Loucy (cell line): ENCODE measurements around the gene CMKLR1.

Experiments
- H2AFZ ChIP-seq: fragments of 200-600 bp; sonication (generic); 2 replicates; pipeline ENCODE4 v1.6.0; 2016; ENCODE audit warnings: antibody characterized with exemption, mild to moderate bottlenecking, low read length, moderate library complexity
- H3F3A ChIP-seq: fragments of 200-600 bp; 2 replicates; pipeline ENCODE4 v1.6.0; 2016; ENCODE audit warnings: antibody characterized with exemption, low read depth, mild to moderate bottlenecking
- H3K27me3 ChIP-seq: fragments of 200-600 bp; sonication (generic); 2 replicates; pipeline ENCODE4 v1.6.1; 2014; ENCODE audit warnings: low read length, mild to moderate bottlenecking; ENCODE audit not compliant: insufficient read depth, poor library complexity, severe bottlenecking
- H3K36me3 ChIP-seq: fragments of 200-600 bp; sonication (generic); 2 replicates; pipeline ENCODE4 v1.6.1; 2016; ENCODE audit warnings: low read length; ENCODE audit not compliant: insufficient read depth
- H3K4me1 ChIP-seq: fragments of 200-600 bp; sonication (generic); 2 replicates; pipeline ENCODE4 v1.5.1; 2014; ENCODE audit warnings: low read length, mild to moderate bottlenecking; ENCODE audit not compliant: insufficient read depth, poor library complexity, severe bottlenecking
- H3K4me2 ChIP-seq: fragments of 200-600 bp; sonication (generic); 2 replicates; pipeline ENCODE4 v1.6.0; 2014; ENCODE audit warnings: antibody characterized with exemption, low read length, low read depth, mild to moderate bottlenecking; ENCODE audit not compliant: poor library complexity, severe bottlenecking
- H3K4me3 ChIP-seq: fragments of 200-600 bp; sonication (generic); 2 replicates; pipeline ENCODE4 v1.5.1; 2014; ENCODE audit warnings: low read length, mild to moderate bottlenecking, mixed read lengths; ENCODE audit not compliant: poor library complexity, severe bottlenecking
- H3K79me2 ChIP-seq: fragments of 200-600 bp; sonication (generic); 2 replicates; pipeline ENCODE4 v1.6.1; 2014; ENCODE audit warnings: low read length; ENCODE audit not compliant: insufficient read depth
- H3K9ac ChIP-seq: fragments of 200-600 bp; sonication (generic); 2 replicates; pipeline ENCODE4 v1.6.0; 2014; ENCODE audit warnings: mild to moderate bottlenecking, low read depth, low read length, moderate library complexity; ENCODE audit not compliant: poor library complexity, severe bottlenecking
- H3K9me2 ChIP-seq: fragments of 200-600 bp; sonication (generic); replicated peaks from 2 replicates; pipeline ENCODE4 v1.6.1; 2016; ENCODE audit warnings: low read depth, low read length, mixed read lengths
- H3K9me3 ChIP-seq: fragments of 200-600 bp; sonication (generic); 2 replicates; pipeline ENCODE4 v1.6.1; 2014; ENCODE audit warnings: mild to moderate bottlenecking, antibody characterized with exemption, low read length, low read depth; ENCODE audit not compliant: insufficient read depth
- H4K20me1 ChIP-seq: fragments of 200-600 bp; sonication (generic); 2 replicates; pipeline ENCODE4 v1.6.0; 2014; ENCODE audit warnings: antibody characterized with exemption, low read length, mild to moderate bottlenecking; ENCODE audit not compliant: insufficient read depth, poor library complexity, severe bottlenecking
- EZH2phosphoT487 ChIP-seq: fragments of 200-600 bp; IDR thresholded peaks from 2 replicates; pipeline ENCODE4 v1.6.1; 2018; ENCODE audit warnings: antibody characterized with exemption, mild to moderate bottlenecking, moderate library complexity, borderline replicate concordance
- TF ChIP-seq, protein P1 (sequence below): fragments of 200-600 bp; sonication (generic); conservative IDR thresholded peaks from 2 replicates; pipeline ENCODE4 v1.5.1; 2014; ENCODE audit warnings: mild to moderate bottlenecking, antibody characterized with exemption, low read length

CMKLR1 gene

DNA sequence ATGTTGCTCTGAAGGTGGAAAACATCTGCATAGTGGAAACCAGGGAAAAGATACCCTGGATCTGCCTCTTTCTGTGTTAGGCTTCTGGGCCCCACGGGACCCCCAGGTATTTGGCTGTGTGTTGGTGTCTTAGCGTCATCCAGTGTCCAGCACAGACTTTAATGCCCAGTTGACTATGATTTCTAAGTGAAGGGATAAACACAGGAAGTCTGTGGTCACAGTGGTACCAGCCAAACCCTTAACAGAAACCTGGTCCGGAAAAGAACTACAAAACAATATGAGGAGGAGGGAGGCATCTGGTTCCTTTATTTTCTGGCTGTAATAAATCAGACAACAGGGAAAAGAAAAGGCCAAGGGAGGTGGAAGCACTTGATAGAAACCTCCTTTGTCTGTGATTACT, 56.4 kb downstream of the CMKLR1 start:
- peak overlapping the region; percentile 7 for H3K4me2 ChIP-seq
- H3F3A ChIP-seq, result no peaks in the 10 kb centered on the region
- TF ChIP-seq, protein P1, sequence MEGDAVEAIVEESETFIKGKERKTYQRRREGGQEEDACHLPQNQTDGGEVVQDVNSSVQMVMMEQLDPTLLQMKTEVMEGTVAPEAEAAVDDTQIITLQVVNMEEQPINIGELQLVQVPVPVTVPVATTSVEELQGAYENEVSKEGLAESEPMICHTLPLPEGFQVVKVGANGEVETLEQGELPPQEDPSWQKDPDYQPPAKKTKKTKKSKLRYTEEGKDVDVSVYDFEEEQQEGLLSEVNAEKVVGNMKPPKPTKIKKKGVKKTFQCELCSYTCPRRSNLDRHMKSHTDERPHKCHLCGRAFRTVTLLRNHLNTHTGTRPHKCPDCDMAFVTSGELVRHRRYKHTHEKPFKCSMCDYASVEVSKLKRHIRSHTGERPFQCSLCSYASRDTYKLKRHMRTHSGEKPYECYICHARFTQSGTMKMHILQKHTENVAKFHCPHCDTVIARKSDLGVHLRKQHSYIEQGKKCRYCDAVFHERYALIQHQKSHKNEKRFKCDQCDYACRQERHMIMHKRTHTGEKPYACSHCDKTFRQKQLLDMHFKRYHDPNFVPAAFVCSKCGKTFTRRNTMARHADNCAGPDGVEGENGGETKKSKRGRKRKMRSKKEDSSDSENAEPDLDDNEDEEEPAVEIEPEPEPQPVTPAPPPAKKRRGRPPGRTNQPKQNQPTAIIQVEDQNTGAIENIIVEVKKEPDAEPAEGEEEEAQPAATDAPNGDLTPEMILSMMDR, result no peak
- TF ChIP-seq EZH2phosphoT487, result no peak

DNA sequence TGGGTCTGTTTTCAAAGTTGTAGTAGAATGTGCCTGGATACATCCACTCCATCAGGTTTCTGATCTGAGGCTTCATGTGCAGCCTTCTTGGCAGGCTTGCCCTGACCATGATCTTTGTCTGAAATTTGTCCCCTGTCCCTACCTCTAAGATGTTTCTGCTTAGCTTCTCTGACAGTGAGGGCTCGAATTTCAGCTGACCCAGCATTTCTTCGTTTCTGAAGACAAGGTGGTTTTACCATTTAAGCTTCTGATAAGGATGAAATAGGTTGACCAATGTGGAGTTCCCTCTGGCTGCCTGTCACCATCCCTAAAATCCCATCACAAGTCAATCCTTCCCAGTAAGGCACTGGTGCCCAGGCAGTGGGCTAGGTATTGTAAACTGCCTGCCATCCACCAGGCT, 57.0 kb downstream of the CMKLR1 start:
- peaks cover 9% of the 10 kb centered on the region for H3K4me1 ChIP-seq
- H3K36me3 ChIP-seq, result no peaks in the 10 kb centered on the region
- H3F3A ChIP-seq, result no peaks in the 10 kb centered on the region
- H3K9me2 ChIP-seq, result no peaks in the 10 kb centered on the region
- no peaks in the 10 kb centered on the region for H3K9me3 ChIP-seq
- H2AFZ ChIP-seq, result no peak overlapping the region
- H4K20me1 ChIP-seq, result no peaks in the 10 kb centered on the region
- TF ChIP-seq EZH2phosphoT487, result no peak
- TF ChIP-seq, protein P1, result no peak
- no peak overlapping the region for H3K4me2 ChIP-seq
- no peak overlapping the region for H3K4me3 ChIP-seq
- no peaks in the 10 kb centered on the region for H3K79me2 ChIP-seq
- no peaks in the 10 kb centered on the region for H3K27me3 ChIP-seq
- H3K9ac ChIP-seq, result no peak overlapping the region

More for the DNA sequence above, 56.4 kb downstream of the CMKLR1 start:
- Histone ChIP-seq H3K9me3 (no peaks in the 10 kb centered on the region), H3K4me3 (no peak overlapping the region), H3K79me2 (no peaks in the 10 kb centered on the region), H2AFZ (no peak overlapping the region), H4K20me1 (no peaks in the 10 kb centered on the region), H3K9ac (no peak overlapping the region), H3K9me2 (no peaks in the 10 kb centered on the region), H3K27me3 (no peaks in the 10 kb centered on the region), H3K36me3 (no peaks in the 10 kb centered on the region), H3K4me1 (peaks cover 9% of the 10 kb centered on the region)

DNA sequence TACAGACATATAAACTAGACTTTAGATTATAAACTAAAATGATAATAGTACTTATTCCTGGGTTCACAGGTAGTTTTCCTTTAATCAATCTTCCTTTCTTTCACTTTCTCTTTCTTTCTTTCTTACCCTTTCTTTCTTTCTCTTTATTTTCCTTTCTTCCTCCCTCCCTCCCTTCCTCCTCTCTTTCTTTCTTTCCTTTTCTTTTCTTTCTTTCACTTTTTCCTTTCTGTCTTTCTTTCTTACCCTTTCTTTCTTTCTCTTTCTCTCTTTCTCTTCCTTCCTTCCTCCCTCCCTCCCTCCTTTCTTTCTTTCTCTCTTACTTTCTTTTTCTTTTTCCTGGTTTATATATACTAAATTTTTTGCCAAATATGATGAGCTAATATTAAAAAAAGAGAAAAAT, 61.5 kb downstream of the CMKLR1 start:
- TF ChIP-seq EZH2phosphoT487, result no peak
- TF ChIP-seq, protein P1, result no peak

More for the DNA sequence above, 61.5 kb downstream of the CMKLR1 start:
- Histone ChIP-seq H3K9ac (no peak overlapping the region), H3K79me2 (no peaks in the 10 kb centered on the region), H3K27me3 (no peaks in the 10 kb centered on the region), H3K4me2 (no peak overlapping the region), H3K9me2 (no peaks in the 10 kb centered on the region), H3K4me1 (peaks cover 5% of the 10 kb centered on the region), H3F3A (no peaks in the 10 kb centered on the region), H3K36me3 (no peaks in the 10 kb centered on the region), H3K4me3 (no peak overlapping the region), H4K20me1 (no peaks in the 10 kb centered on the region), H3K9me3 (no peaks in the 10 kb centered on the region), H2AFZ (no peak overlapping the region)
